BE2C (cell line): ENCODE results near the gene TMBIM6.
A peak's percentile ranks its signal among the peaks of the same experiment; 100 is the strongest.
"Not testable (repeated sequence)": the region's sequence is repeated elsewhere in the genome, so short reads cannot be mapped to it uniquely, and the experiment has no call there.

ENCODE experiments used
- DNase-seq: peaks from one replicate; pipeline ENCODE4 v3.0.0-alpha.2; 2020
- H3K27me3 ChIP-seq: fragments of 250-450 bp; sonication (Bioruptor Pico); 2 replicates; pipeline ENCODE4 v1.5.1; 2020; ENCODE audit warnings: mild to moderate bottlenecking
- H3K36me3 ChIP-seq: fragments of 250-450 bp; sonication (Bioruptor Pico); 2 replicates; pipeline ENCODE4 v1.5.1; 2020; ENCODE audit warnings: mild to moderate bottlenecking
- H3K4me1 ChIP-seq: fragments of 250-450 bp; sonication (Bioruptor Pico); 2 replicates; pipeline ENCODE4 v1.5.1; 2020
- H3K4me3 ChIP-seq: 2 replicates; pipeline ENCODE4 v1.5.1; 2011; ENCODE audit warnings: low read depth, low read length
- H3K9me3 ChIP-seq: fragments of 250-450 bp; sonication (Bioruptor Pico); 2 replicates; pipeline ENCODE4 v1.5.1; 2020
- CTCF ChIP-seq: IDR thresholded peaks from 2 replicates; pipeline ENCODE4 v1.5.1; 2012; ENCODE audit warnings: mild to moderate bottlenecking, low read depth, low read length

The TMBIM6 gene

DNA sequence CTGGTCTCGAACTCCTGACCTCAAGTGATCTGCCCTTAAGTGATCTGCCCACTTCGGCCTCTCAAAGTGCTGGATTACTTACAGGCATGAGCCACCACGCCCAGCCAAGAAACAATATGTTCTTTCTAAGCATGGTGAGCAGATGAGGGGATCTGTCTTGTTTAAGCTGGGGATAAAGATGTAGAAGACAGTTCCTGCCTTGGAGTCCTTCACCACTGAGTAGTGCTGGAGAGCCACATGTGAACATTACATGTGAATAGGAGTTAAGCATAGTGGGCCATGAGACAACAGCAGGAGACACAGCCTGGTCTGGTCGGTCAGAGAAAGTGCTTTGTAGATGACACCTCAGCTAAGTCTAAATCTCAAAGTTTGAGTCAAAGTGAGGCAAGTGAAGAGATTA is 26.0 kb downstream of the TMBIM6 start:
- Histone ChIP-seq H3K4me1 (no peaks in the 10 kb centered on the region), H3K36me3 (peaks cover 23% of the 10 kb centered on the region), H3K9me3 (no peaks in the 10 kb centered on the region), H3K27me3 (no peaks in the 10 kb centered on the region), H3K4me3 (no peak overlapping the region)
- DNase-seq = no peak
- no peak for TF ChIP-seq CTCF

DNA sequence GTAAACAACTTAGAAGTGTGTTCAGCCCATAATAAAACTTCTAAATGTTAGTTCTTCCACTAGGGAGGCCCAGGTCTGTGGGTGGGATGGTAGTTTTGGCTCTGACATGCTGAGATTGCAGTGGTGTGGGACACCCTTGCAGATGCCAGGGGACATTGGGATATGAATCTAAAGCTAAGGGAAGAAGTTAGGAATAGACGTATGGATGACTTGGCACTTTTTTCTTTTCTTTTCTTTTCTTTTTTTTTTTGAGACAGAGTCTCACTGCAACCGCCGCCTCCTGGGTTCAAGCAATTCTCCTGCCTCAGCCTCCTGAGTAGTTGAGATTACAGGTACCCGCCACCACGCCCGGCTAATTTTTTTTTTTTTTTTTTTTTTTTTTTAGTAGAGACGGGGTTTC is 31.7 kb downstream of the TMBIM6 start:
- H3K36me3 ChIP-seq, DNase-seq, H3K9me3 ChIP-seq, H3K27me3 ChIP-seq, H3K4me1 ChIP-seq, H3K4me3 ChIP-seq: not testable (repeated sequence)

GRCh38 chr12:49776413-49776812 is 35.1 kb downstream of the TMBIM6 start:
- H3K27me3 ChIP-seq = no peaks in the 10 kb centered on the region
- H3K9me3 ChIP-seq = no peaks in the 10 kb centered on the region
- peak; percentile 89 for TF ChIP-seq CTCF
- peak; percentile 79 for DNase-seq
- no peaks in the 10 kb centered on the region for H3K4me1 ChIP-seq
- no peaks in the 10 kb centered on the region for H3K36me3 ChIP-seq
- H3K4me3 ChIP-seq = no peak overlapping the region

DNA sequence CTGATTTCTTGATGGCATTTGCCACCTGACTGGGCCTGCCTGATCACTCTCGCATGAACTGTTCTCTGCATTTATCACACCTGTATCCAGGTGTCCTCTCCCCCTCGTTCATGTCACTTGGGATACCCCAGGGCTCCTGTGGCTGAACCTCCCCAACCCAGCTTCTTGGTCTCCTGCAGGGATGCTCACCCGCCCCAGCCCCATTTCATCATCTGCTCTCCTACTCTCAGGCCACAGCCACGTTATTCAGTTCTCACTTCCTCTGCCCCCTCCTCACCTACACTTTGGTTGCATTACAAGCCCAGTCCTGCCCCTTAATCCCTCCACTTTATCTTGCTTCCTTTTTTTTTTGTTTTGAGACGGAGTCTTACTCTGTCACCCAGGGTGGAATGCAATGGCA is 35.5 kb downstream of the TMBIM6 start:
- no peaks in the 10 kb centered on the region for H3K4me1 ChIP-seq
- H3K27me3 ChIP-seq = no peaks in the 10 kb centered on the region
- TF ChIP-seq CTCF = no peak
- DNase-seq = no peak
- H3K4me3 ChIP-seq = no peak overlapping the region
- no peaks in the 10 kb centered on the region for H3K9me3 ChIP-seq
- H3K36me3 ChIP-seq = no peaks in the 10 kb centered on the region

- no peaks in the 10 kb centered on the region for H3K36me3 ChIP-seq
- no peak overlapping the region for H3K4me3 ChIP-seq
- no peaks in the 10 kb centered on the region for H3K9me3 ChIP-seq
- no peak for TF ChIP-seq CTCF
- H3K27me3 ChIP-seq = no peaks in the 10 kb centered on the region
- H3K4me1 ChIP-seq = no peaks in the 10 kb centered on the region
- DNase-seq = no peak
Observed at GRCh38 chr12:49777341-49777740, 36.0 kb downstream of the TMBIM6 start.

DNA sequence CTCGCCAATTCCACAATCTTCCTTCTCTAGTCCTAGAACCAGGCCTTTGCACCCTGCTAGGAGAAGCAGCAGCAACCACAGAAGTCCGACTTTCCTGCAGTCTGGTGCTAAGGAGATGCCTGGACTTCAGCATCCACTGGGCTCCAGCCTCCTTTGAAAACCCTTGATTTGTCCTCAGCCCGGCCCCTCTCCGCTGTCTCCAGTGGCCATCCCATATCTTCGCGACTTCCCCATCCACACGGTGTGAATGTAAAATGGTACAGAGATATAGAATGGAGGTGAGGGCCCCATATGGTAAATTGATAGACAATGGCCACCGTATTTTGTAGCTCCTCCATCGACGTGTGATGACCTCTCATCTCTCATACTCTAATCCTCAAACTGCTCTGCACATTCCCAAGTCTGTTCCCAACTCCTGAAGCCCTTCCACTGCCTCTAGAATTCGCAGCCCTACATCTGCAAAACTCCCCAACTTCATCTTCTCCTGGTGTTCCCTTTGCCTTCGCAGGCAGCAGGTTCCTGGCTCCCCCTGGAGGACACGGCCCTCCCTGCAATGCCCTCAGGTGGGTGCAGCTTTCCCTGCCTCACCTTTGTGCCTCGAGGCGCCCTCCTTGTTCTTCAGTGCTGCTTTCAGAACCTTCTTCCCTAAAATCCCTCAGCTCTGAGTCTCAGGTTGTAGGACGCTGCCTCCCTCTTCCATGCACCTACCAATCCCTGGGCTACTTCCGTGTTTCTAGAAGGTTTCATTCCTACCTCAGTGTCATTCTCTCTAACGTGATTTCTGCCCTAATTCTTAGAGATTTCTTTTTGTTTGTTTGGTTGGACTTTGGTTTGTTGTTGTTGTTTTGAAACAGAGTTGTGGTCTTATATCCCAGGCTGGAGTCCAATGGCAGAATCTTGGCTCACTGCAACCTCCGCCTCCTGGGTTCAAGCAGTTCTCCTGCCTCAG is 36.7 kb downstream of the TMBIM6 start:
- Histone ChIP-seq H3K27me3 (no peaks in the 10 kb centered on the region), H3K9me3 (no peaks in the 10 kb centered on the region), H3K36me3 (no peaks in the 10 kb centered on the region), H3K4me1 (no peaks in the 10 kb centered on the region), H3K4me3 (no peak overlapping the region)
- peak; percentile 90 for TF ChIP-seq CTCF
- peak; percentile 71 for DNase-seq
